H9 (cell line): ENCODE measurements around the gene PES1. TPM values are rescaled to one million over a fixed set of nuclear protein-coding genes. Genes with fewer than 3 reads are reported as not detected.

ENCODE experiments used
- DNase-seq: peaks from one replicate; pipeline ENCODE4 v3.0.0-alpha.2; 2017
- H2AFZ ChIP-seq: one replicate; pipeline ENCODE4 v1.6.1; 2013; ENCODE audit warnings: mild to moderate bottlenecking, low read length, control low read depth, moderate library complexity
- H2AK5ac ChIP-seq: 2 replicates; pipeline ENCODE4 v1.6.1; 2013; ENCODE audit warnings: low read length, control low read depth, mixed read lengths; ENCODE audit not compliant: insufficient read length
- H2BK120ac ChIP-seq: one replicate; pipeline ENCODE4 v1.6.1; 2013; ENCODE audit warnings: low read depth, mild to moderate bottlenecking, low read length, control low read depth, inconsistent platforms; ENCODE audit not compliant: poor library complexity, severe bottlenecking
- H2BK12ac ChIP-seq: 2 replicates; pipeline ENCODE4 v1.6.1; 2013; ENCODE audit warnings: low read length, control low read depth, mixed read lengths, low read depth; ENCODE audit not compliant: insufficient read length
- H2BK15ac ChIP-seq: 2 replicates; pipeline ENCODE4 v1.6.1; 2013; ENCODE audit warnings: low read depth, low read length, control low read depth
- H2BK20ac ChIP-seq: one replicate; pipeline ENCODE4 v1.6.1; 2013; ENCODE audit warnings: low read depth, mild to moderate bottlenecking, low read length, control low read depth, inconsistent platforms; ENCODE audit not compliant: poor library complexity, severe bottlenecking
- H2BK5ac ChIP-seq: 2 replicates; pipeline ENCODE4 v1.6.1; 2013; ENCODE audit warnings: low read length, control low read depth, mixed read lengths; ENCODE audit not compliant: insufficient read length
- H3K14ac ChIP-seq: 2 replicates; pipeline ENCODE4 v1.6.1; 2013; ENCODE audit warnings: low read length, control low read depth; ENCODE audit not compliant: insufficient read depth
- H3K18ac ChIP-seq: 2 replicates; pipeline ENCODE4 v1.6.1; 2013; ENCODE audit warnings: low read depth, mild to moderate bottlenecking, mixed read lengths, low read length, control low read depth; ENCODE audit not compliant: insufficient read length
- H3K23ac ChIP-seq: 2 replicates; pipeline ENCODE4 v1.6.1; 2013; ENCODE audit warnings: low read length, control low read depth, mixed read lengths, low read depth; ENCODE audit not compliant: insufficient read length
- H3K23me2 ChIP-seq: 2 replicates; pipeline ENCODE4 v1.6.1; 2013; ENCODE audit warnings: low read depth, mild to moderate bottlenecking, mixed read lengths, low read length, control low read depth; ENCODE audit not compliant: insufficient read length, poor library complexity, severe bottlenecking
- H3K27ac ChIP-seq: 2 replicates; pipeline ENCODE4 v1.5.1; 2013; ENCODE audit warnings: low read length, control low read depth, mixed read lengths, low read depth; ENCODE audit not compliant: insufficient read length
- H3K27me3 ChIP-seq: 2 replicates; pipeline ENCODE4 v1.6.1; 2013; ENCODE audit warnings: low read length, control low read depth, inconsistent platforms; ENCODE audit not compliant: insufficient read depth
- H3K4ac ChIP-seq: 2 replicates; pipeline ENCODE4 v1.6.1; 2013; ENCODE audit warnings: low read depth, mild to moderate bottlenecking, control low read depth, inconsistent platforms, low read length, moderate library complexity
- H3K4me1 ChIP-seq: 2 replicates; pipeline ENCODE4 v1.6.1; 2013; ENCODE audit warnings: low read length, control low read depth, inconsistent platforms; ENCODE audit not compliant: insufficient read depth
- H3K4me2 ChIP-seq: 2 replicates; pipeline ENCODE4 v1.6.1; 2013; ENCODE audit warnings: low read length, control low read depth, mixed read lengths; ENCODE audit not compliant: insufficient read length, insufficient read depth
- H3K56ac ChIP-seq: 2 replicates; pipeline ENCODE4 v1.6.1; 2013; ENCODE audit warnings: low read depth, mild to moderate bottlenecking, mixed read lengths, low read length, control low read depth; ENCODE audit not compliant: insufficient read length
- H3K79me1 ChIP-seq: 2 replicates; pipeline ENCODE4 v1.6.1; 2013; ENCODE audit warnings: low read depth, mild to moderate bottlenecking, moderate library complexity, low read length, control low read depth, inconsistent platforms; ENCODE audit not compliant: insufficient read depth, poor library complexity, severe bottlenecking
- H3K79me2 ChIP-seq: 2 replicates; pipeline ENCODE4 v1.6.1; 2013; ENCODE audit warnings: low read length, control low read depth, inconsistent platforms; ENCODE audit not compliant: insufficient read depth
- H3K9ac ChIP-seq: 2 replicates; pipeline ENCODE4 v1.6.1; 2013; ENCODE audit warnings: low read length, control low read depth, mixed read lengths; ENCODE audit not compliant: insufficient read length; ENCODE audit errors: extremely low read depth
- H3K9me3 ChIP-seq: one replicate; pipeline ENCODE4 v1.6.1; 2013; ENCODE audit warnings: low read depth, low read length, inconsistent platforms; ENCODE audit not compliant: control insufficient read depth
- H3T11ph ChIP-seq: one replicate; pipeline ENCODE4 v1.6.1; 2013; ENCODE audit warnings: mild to moderate bottlenecking, low read length, control low read depth, inconsistent platforms
- H4K20me1 ChIP-seq: one replicate; pipeline ENCODE4 v1.6.1; 2013; ENCODE audit not compliant: control insufficient read depth, insufficient read length, insufficient read depth
- H4K5ac ChIP-seq: 2 replicates; pipeline ENCODE4 v1.6.1; 2013; ENCODE audit warnings: low read depth, mild to moderate bottlenecking, mixed read lengths, low read length, control low read depth; ENCODE audit not compliant: insufficient read length
- H4K8ac ChIP-seq: replicated peaks from 2 replicates; pipeline ENCODE4 v1.6.1; 2013; ENCODE audit warnings: low read length, control low read depth, mixed read lengths, low read depth; ENCODE audit not compliant: insufficient read length
- H4K91ac ChIP-seq: 2 replicates; pipeline ENCODE4 v1.6.1; 2013; ENCODE audit warnings: low read depth, mild to moderate bottlenecking, moderate library complexity, mixed read lengths, low read length, control low read depth; ENCODE audit not compliant: insufficient read length
- H3K27ac Mint-ChIP-seq, 3 experiments: 2 replicates in 2 of 3; 3 replicates in 1 of 3; pipeline ENCODE4 v1.8.0; 2020 to 2021; ENCODE audit warnings: mixed read lengths in 3 of 3, mild to moderate bottlenecking in 1 of 3, moderate library complexity in 1 of 3
- H3K27me3 Mint-ChIP-seq: 2 replicates; pipeline ENCODE4 v1.8.0; 2021; ENCODE audit warnings: low read depth, mild to moderate bottlenecking, moderate library complexity, mixed read lengths
- H3K36me3 Mint-ChIP-seq, 3 experiments: 2 replicates in 2 of 3; 3 replicates in 1 of 3; pipeline ENCODE4 v1.8.0; 2020 to 2021; ENCODE audit warnings: low read depth in 3 of 3, mixed read lengths in 3 of 3; ENCODE audit not compliant: insufficient read depth in 1 of 3
- H3K4me1 Mint-ChIP-seq, 2 experiments: 2 replicates each; pipeline ENCODE4 v1.8.0; 2020; ENCODE audit warnings: mixed read lengths in 2 of 2
- H3K4me3 Mint-ChIP-seq, 2 experiments: 2 replicates in 1 of 2; 3 replicates in 1 of 2; pipeline ENCODE4 v1.8.0; 2020 to 2021; ENCODE audit warnings: mild to moderate bottlenecking in 2 of 2, mixed read lengths in 2 of 2, moderate library complexity in 1 of 2
- H3K9me3 Mint-ChIP-seq, 2 experiments: 2 replicates in 1 of 2; 3 replicates in 1 of 2; pipeline ENCODE4 v1.8.0; 2020; ENCODE audit warnings: mild to moderate bottlenecking in 2 of 2, mixed read lengths in 2 of 2, moderate library complexity in 1 of 2
- CTCF ChIP-seq: fragments of 200-600 bp; sonication (generic); conservative IDR thresholded peaks from 3 replicates; pipeline ENCODE4 v1.8.0; 2021; ENCODE audit warnings: antibody characterized with exemption, mild to moderate bottlenecking
- WGBS: extraction: QIAGEN DNeasy Blood & Tissue Kit; methylation state at CpG from one replicate; pipeline ENCODE4 v1.1.7; 2013; ENCODE audit warnings: missing lambda C conversion rate, low lambda C conversion rate, mixed read lengths; ENCODE audit not compliant: insufficient read length; ENCODE audit errors: extremely low coverage; 5-methylcytosine and 5-hydroxymethylcytosine counted together
- total RNA-seq: library from RNA; stranded (reverse); gene quantifications from 2 replicates; pipeline ENCODE4 v1.2.1, GENCODE V29; 2021

The PES1 gene
- total RNA-seq, 1 experiment from 2014 or later = 133 TPM

GRCh38 chr22:30586414-30586813, 5.3 kb downstream of the PES1 start:
- Histone ChIP-seq H3K56ac (no peak overlapping the region), H3K4me2 (no peak overlapping the region)
- WGBS = no CpG with 5 or more reads among the region's 8 CpGs

More at GRCh38 chr22:30586414-30586813, 5.3 kb downstream of the PES1 start:
- no peak overlapping the region for H2AFZ ChIP-seq
- no peak overlapping the region for H3K4me3 Mint-ChIP-seq
- no peaks in the 10 kb centered on the region for H3K4me1 ChIP-seq
- no peaks in the 10 kb centered on the region for H3K27me3 Mint-ChIP-seq
- H3K4me1 Mint-ChIP-seq = 0 out of 4 replicates have a peak, but pooled peaks cover 0 to 2% of the 10 kb centered on the region in 2 experiments
- H4K5ac ChIP-seq = no peak overlapping the region
- H3K9ac ChIP-seq = no peak overlapping the region
- no peak overlapping the region for H3K23ac ChIP-seq
- peaks cover 16% of the 10 kb centered on the region for H3K79me2 ChIP-seq
- no peak overlapping the region for H2BK5ac ChIP-seq
- peaks cover 3% of the 10 kb centered on the region for H3K79me1 ChIP-seq
- no peak for TF ChIP-seq CTCF
- no peak overlapping the region for H2BK120ac ChIP-seq
- H3K9me3 ChIP-seq = no peaks in the 10 kb centered on the region
- H3K18ac ChIP-seq = no peak overlapping the region
- no peak overlapping the region for H4K91ac ChIP-seq
- H2AK5ac ChIP-seq = no peak overlapping the region
- no peak overlapping the region for H2BK20ac ChIP-seq
- H3K14ac ChIP-seq = no peak overlapping the region
- H3K36me3 Mint-ChIP-seq = peaks cover 52 to 80% (median 67%) of the 10 kb centered on the region in 3 experiments
- DNase-seq = no peak
- H3K4ac ChIP-seq = no peak overlapping the region
- H2BK12ac ChIP-seq = no peak overlapping the region
- no peaks in the 10 kb centered on the region for H3K9me3 Mint-ChIP-seq
- no peak overlapping the region for H2BK15ac ChIP-seq
- H3T11ph ChIP-seq = no peak overlapping the region
- peaks cover 5% of the 10 kb centered on the region for H3K23me2 ChIP-seq
- H3K27ac Mint-ChIP-seq = no peak overlapping the region
- H4K8ac ChIP-seq = no peak overlapping the region
- no peak overlapping the region for H3K27ac ChIP-seq
- H4K20me1 ChIP-seq = no peaks in the 10 kb centered on the region
- no peaks in the 10 kb centered on the region for H3K27me3 ChIP-seq
